Epithelial cell of proximal tubule (primary cell): Measurements from ENCODE around the gene PLXNA4. TPM values are rescaled to one million over a fixed set of nuclear protein-coding genes. Genes with fewer than 3 reads are reported as not detected.

Experiments
- DNase-seq: peaks from one replicate; pipeline ENCODE4 v3.0.0-alpha.2; 2011; ENCODE audit warnings: low read depth
- H3K4me3 ChIP-seq: 2 replicates; pipeline ENCODE4 v1.5.1; 2011; ENCODE audit warnings: low read depth, mild to moderate bottlenecking, low read length
- total RNA-seq: library from RNA; depleted of rRNA; stranded (reverse); fragments of >200 nt; gene quantifications from 2 replicates; pipeline ENCODE4 v1.2.3, GENCODE V29; 2015
- TF ChIP-seq, protein P1 (sequence below): conservative IDR thresholded peaks from 2 replicates; pipeline ENCODE4 v1.5.1; 2012; ENCODE audit warnings: low read depth, mild to moderate bottlenecking, low read length

PLXNA4 gene
- total RNA-seq, 1 donor from 2014 or later = not detected

DNA sequence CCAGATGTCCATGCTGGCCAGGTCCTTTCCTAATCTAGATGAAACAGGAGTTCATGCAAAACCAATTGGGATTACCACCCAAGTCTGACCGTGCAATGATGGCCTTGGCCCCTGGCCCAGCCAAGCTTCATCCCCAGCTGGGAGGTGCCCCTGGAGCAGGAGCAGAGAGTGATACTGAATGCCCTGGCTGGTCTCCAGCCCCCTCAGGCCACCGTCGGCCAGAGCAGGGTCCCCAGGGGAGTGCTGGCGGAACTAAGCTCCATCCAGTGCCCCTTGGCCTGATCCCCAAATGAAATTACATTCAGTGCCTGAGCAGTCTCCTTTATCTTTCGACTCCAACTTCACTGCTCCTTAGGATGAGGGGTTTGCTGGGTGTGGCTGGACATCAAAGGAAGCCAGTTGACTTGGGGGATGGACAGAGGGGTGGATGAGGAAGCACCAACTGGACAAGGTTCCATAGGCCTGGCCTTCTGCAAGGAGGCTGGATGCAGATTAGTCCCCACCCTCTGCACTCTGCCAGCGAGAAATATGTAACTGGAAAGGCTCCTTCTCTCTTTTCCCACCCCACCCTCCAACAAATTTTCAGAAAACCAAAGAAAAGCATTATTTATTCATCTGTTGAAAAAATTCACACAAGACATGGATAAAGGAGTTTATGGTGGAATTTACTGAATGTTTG, 275.5 kb downstream of the PLXNA4 start:
- no peak for DNase-seq
- no peak overlapping the region for H3K4me3 ChIP-seq
- TF ChIP-seq, protein P1, sequence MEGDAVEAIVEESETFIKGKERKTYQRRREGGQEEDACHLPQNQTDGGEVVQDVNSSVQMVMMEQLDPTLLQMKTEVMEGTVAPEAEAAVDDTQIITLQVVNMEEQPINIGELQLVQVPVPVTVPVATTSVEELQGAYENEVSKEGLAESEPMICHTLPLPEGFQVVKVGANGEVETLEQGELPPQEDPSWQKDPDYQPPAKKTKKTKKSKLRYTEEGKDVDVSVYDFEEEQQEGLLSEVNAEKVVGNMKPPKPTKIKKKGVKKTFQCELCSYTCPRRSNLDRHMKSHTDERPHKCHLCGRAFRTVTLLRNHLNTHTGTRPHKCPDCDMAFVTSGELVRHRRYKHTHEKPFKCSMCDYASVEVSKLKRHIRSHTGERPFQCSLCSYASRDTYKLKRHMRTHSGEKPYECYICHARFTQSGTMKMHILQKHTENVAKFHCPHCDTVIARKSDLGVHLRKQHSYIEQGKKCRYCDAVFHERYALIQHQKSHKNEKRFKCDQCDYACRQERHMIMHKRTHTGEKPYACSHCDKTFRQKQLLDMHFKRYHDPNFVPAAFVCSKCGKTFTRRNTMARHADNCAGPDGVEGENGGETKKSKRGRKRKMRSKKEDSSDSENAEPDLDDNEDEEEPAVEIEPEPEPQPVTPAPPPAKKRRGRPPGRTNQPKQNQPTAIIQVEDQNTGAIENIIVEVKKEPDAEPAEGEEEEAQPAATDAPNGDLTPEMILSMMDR = no peak

DNA sequence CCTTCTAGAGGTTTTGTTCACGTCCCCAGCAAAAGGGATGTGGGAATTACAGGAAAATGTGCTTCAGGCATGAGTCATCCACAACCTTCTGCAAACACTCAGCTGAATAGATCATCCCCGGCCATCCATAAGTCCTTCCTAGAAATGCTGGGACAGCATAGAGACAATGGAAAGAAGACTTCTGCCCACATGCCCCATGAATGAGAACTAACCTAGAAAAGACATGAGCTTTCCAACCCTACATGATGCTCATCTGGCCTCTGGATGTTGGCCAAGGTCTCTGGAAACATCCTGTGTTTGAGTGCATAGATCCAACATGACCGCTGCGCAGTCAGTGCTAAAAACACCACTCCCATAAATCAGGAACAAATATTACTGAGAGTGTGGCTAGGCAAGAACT, 277.5 kb downstream of the PLXNA4 start:
- H3K4me3 ChIP-seq = no peak overlapping the region
- DNase-seq = no peak
- TF ChIP-seq, protein P1 = no peak

DNA sequence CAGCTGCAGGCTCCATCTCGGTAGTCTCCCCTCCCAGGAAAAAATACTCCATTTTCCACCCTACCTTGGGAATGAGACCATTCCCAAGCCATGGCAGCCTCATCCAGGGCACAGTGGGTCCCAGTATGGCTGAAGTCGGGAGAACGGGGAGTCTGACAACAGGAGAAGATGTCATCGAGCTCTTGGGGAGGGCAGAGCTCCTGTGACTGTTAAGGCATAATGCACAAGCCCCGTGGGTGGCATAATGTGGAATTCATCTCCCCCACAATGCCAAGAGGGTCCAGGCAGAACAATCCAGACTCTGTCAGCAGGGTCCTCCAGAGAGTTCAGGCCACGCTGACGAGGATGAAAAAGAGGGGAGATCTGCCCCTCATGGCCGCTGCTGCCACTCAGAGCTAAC, 279.4 kb downstream of the PLXNA4 start:
- TF ChIP-seq, protein P1 = no peak
- no peak overlapping the region for H3K4me3 ChIP-seq
- DNase-seq = no peak

DNA sequence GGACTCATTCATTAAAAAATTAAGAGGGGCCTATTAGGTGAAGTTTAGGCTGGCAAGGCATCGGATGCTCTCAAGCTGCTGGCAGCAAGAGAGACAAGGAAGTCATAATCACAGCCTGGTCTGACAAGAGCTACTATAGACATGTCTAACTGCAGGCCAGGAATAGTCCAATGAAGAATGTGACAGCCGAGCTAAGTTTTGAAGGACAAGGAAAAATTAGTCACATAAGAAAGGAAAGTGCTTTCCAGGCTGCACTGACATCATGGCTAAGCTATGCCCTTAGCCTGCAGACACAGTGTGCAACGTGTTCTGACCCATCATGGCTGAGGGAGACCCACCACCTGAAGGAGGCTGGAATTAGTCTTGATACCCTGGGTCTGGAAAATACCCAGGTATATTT, 281.1 kb downstream of the PLXNA4 start:
- no peak overlapping the region for H3K4me3 ChIP-seq
- TF ChIP-seq, protein P1 = no peak
- no peak for DNase-seq

DNA sequence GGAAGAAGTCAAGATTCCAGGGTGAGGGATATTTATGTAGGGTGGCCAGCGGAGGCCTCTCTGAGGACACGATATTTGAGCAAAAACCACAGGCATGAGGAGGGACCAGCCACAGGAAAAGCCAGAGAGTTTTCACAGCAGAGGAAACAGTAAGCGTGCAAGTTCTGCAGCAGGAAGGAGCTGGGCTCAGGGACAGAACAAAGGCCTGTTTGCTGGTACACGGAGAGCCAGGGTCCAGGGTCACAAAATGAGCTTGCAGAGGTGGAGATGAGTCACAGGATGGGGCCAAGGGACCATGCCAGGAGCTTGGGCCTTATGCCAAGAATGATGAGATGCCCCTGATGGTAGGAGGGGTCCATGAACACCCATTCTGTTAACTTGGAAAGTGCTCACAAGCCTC, 283.5 kb downstream of the PLXNA4 start:
- no peak overlapping the region for H3K4me3 ChIP-seq
- DNase-seq = no peak
- TF ChIP-seq, protein P1 = no peak

DNA sequence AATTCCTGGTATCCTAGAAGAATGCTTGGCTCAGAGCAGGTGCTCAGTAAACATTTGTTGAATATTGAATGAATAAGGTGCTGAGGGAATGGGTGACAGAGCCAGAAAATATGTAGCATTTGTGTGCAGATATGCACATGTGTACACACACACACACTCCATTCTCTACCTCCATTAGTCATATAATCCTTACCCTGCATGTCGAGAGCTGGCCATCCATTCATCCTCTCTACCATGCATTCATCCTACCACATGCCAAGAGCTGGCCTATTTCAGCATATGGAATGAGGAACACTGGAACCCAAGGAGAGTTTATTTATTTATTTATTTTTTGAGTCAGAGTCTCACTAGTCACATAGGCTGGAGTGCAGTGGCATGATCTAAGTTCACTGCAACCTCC, 284.8 kb downstream of the PLXNA4 start:
- no peak overlapping the region for H3K4me3 ChIP-seq
- DNase-seq = no peak
- TF ChIP-seq, protein P1 = no peak

DNA sequence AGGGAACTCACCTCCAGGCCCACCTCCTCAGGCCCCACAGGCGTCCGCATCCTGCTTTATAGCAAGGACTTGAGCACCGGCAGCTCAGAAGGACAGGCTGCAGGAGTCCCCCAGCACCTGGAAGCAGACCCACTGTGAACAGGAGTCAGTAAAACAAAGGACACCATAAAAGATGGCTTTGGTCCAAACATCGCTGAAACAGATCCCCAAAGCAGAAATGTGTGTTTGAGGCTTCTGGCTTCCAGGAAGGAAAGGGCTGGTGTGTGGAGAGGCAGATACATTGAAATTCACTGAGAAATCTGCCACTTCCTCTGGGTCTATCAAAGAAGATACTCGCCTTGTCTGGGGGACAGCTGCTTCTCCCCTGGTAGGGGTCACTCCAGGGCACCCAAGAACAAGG, 286.2 kb downstream of the PLXNA4 start:
- H3K4me3 ChIP-seq = no peak overlapping the region
- no peak for DNase-seq
- TF ChIP-seq, protein P1 = no peak
